ENCODE data around the gene RPS18.
"Not testable (repeated sequence)": the region's sequence is repeated elsewhere in the genome, so short reads cannot be mapped to it uniquely, and the experiment has no call there.

The RPS18 gene

DNA sequence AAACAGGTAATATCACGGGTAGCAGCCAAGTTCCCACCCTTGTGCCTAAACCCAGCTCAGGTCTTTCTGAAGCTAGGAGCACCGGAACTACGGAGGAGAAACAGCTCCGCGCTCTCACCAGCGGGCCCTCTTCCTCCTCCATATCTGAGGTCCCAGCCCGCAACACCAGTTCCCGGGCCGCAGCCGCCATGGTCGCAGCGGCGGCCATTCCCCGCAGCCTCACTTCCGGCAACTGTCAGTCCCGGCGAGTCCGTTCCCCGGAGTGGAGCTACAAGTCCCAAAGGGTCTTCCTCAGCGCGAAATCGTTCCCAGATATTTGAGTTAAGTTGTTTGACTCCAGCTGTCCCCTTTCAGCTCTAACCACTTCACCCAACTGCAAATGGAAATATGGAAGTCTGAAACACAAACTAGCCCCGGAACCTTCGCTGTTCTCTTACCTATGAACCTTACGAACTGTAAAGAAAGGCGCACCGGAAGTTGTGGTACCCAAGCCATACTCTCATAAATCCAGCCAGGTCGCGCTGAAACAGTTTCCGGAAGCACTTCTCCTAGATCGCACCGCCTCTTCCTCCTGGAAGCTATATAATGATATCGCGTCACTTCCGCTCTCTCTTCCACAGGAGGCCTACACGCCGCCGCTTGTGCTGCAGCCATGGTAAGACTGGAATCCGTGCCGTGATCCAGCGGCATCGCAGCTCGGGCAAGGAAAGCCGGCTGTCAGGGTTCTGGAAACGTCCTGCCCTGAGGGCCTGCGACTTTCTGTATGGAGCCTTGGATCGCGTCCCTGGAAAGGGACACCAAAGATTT lies at the start of gene RPS18, which contains the start of gene VPS52:
TSS of gene RPS18 (plus strand) at position 608 of the 807 bp plus-strand sequence. CDS start at position 653, 45 bp downstream.
TSS of gene VPS52 (minus strand) at position 409 of the 807 bp plus-strand sequence. CDS start at position 208, 201 bp downstream.
- DNase-seq (ENCODE audit: low spot score): peak; percentile 95
- peak; percentile 80 for FAIRE-seq

DNA sequence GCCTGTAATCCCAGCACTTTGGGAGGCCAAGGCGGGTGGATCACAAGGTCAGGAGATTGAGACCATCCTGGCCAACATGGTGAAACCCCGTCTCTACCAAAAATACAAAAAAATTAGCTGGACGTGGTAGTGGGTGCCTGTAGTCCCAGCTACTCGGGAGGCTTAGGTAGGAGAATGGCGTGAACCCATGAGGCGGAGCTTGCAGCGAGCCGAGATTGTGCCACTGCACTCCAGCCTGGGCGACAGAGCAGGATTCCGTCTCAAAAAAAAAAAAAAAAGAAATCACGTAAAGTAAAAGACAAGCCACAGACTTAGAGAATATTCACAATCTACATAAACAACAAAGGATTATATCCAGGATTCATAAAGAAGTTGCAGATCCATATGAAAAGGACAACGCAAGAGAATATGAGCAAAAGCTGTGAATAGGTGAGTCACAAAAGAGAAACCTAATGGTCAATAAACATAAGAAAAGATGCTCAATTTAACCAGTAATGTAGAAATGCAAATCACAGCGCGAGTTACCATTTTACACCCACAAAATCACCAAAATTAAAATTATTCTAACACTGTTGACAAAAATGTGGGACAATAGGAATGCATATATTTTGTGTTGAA lies 45.3 kb upstream of the RPS18 start:
- FAIRE-seq; DNase-seq (ENCODE audit: low spot score): not testable (repeated sequence)

DNA sequence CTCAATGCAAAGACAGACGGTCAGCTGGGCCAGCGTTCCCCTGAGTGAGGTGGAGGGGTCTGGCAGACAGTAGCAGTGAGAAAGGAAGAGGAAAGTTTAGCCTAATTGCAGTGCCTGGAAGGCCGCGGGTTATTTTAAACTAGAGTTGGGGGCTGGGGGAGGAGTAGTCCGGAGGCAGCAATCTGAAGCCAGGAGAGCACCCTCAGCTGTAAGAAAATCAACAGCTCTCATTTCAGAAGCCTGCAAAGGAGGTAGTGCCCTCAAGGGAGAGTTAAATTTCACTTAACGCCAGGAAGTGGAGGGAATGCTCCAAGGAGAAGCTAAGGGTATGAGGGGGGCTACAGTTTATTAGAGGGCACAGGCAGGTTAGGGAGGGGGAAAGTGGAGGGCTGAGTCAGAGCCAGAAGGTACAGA lies 36.6 kb upstream of the RPS18 start:
- FAIRE-seq: no peak
- DNase-seq (ENCODE audit: low spot score): no peak

DNA sequence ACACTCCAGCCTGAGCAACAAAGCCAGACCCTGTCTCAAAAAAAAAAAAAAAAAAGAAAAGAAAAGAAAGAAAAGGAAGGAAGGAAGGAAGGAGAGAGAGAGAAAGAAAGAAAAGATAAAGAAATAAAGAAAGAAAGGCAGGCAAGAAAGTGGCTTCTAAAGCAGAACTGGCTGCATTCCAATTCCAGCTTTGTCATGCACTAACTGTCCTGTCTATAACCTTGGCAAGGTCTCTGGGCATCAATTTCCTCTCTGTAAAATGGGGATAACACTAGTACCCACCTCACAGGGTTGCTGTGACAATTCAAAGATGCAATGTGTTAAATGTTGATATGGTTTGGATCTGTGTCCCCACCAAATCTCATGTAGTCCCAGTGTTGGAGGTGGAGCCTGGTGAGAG lies 35.5 kb upstream of the RPS18 start:
- FAIRE-seq: no peak
- DNase-seq (ENCODE audit: low spot score): no peak

DNA sequence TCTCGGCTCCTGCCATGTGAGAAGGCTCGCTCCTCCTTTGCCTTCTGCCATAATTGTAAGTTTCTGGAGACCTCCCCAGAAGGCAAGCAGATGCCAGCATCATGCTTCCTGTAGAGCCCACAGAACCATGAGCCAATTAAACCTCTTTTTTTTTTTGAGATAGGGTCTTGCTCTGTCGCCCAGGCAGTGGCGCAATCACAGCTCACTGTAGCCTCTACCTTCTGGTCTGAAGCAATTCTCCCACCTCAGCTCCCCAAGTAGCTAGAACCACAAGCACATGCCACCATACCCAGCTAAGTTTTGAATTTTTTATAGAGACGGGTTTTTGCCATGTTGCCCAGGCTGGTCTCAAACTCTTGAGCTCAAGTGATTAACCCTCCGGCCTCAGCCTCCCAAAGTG lies 35.0 kb upstream of the RPS18 start:
- FAIRE-seq (no peak), DNase-seq (ENCODE audit: low spot score) (no peak)

DNA sequence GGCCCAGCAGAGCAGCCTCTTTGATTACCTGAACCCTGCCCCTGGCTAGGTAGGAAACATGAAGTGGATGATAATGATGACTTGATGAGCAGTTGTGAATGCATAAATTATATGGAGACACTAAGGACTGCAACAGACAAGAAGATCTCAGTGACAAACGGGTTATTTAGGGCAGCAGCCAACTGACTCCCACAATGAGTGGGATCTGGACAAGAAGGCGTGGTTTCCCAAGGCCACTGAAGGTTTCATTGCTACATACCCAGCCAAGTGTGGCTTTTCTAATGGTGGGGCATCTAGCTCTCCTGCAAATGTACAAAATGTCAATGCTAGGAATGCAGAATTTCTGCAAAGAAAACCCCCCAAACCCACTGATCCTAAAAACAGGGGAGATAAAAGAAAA lies 34.1 kb upstream of the RPS18 start:
- FAIRE-seq (no peak), DNase-seq (ENCODE audit: low spot score) (no peak)

DNA sequence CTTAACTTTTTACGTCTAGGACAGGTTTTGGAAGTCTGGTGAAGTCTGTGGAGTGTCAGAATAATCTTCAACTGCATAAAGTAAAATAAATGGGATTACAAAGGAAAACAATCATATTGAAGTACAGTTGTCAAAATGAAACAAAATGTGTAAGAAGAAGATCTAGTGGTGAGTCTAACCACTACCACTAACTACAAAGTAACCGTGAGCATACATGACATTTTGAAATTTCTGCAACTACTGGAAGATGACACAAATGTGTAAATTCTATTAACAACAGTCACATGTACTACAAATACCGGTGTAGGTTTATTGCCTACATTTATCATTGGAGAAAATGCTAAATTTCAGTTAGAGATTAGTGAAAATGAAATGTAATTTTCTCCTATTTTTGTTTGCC lies 29.9 kb upstream of the RPS18 start:
- no peak for FAIRE-seq
- no peak for DNase-seq (ENCODE audit: low spot score)

DNA sequence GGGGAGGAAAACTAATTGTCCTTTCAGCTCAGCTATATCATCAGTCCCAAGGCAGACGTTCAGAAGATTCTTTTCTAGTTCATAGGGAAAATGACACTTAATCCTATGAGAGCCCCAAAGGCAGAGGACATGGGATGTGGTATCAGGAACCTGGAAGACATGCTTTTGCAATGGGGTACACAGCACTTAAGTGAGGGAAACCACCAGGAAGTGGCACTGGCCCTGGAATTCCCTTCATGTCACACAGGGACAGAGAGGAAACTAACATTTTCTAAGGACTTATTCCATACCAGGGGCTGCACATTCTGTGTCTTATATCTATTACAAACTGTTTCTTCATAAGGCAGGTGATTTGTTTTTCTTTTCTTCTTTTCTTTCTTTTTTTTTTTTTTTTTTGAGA lies 28.4 kb upstream of the RPS18 start:
- DNase-seq (ENCODE audit: low spot score) (no peak), FAIRE-seq (no peak)

DNA sequence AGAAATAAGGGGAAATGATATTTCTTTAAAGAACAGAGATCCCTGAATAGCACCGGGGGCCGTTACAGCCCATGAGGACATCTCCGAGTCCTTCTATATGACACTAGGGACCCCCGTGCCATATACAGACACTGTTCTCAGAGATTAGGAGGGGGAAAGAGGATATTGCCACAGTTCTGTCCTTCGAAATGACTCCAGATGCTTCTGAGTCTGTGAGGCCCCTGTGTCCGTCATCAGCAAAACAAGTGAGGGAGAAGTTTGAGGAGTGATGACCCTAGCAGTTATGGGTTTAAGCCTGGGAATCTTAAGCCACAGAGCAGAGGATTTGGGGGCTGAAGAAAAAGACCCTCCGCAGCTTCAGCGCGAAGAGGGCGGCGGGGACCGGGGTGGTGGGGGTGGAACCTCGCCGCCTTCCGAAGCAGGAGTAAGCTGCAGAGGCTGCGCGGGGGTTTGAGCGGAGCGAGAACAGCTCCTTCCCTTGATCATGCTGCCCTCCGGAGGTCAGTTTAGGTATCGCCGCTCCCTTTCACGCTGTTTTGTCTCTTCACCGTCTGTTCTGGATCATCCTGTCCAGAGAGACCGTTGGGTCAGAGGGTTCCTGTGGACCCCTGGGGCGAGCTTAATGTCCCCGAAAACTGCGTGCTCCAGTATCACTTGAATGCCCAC lies 23.8 kb upstream of the RPS18 start:
- DNase-seq (ENCODE audit: low spot score) (peak; percentile 66), FAIRE-seq (no peak)

DNA sequence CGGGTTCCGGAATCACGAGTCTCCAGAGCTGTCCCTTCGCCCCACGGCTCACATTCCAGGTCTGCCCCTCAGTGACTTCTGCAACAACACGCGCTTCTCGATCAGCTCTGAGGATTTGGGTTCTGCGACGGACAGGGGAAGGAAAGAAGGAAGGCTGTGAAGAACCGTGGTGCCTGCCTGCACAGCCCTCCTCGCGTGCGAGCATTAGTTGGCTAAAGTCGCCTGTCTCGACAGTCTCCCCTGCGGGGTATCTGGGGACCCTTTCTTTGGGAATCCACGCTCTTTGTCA lies 23.3 kb upstream of the RPS18 start:
- no peak for DNase-seq (ENCODE audit: low spot score)
- no peak for FAIRE-seq

DNA sequence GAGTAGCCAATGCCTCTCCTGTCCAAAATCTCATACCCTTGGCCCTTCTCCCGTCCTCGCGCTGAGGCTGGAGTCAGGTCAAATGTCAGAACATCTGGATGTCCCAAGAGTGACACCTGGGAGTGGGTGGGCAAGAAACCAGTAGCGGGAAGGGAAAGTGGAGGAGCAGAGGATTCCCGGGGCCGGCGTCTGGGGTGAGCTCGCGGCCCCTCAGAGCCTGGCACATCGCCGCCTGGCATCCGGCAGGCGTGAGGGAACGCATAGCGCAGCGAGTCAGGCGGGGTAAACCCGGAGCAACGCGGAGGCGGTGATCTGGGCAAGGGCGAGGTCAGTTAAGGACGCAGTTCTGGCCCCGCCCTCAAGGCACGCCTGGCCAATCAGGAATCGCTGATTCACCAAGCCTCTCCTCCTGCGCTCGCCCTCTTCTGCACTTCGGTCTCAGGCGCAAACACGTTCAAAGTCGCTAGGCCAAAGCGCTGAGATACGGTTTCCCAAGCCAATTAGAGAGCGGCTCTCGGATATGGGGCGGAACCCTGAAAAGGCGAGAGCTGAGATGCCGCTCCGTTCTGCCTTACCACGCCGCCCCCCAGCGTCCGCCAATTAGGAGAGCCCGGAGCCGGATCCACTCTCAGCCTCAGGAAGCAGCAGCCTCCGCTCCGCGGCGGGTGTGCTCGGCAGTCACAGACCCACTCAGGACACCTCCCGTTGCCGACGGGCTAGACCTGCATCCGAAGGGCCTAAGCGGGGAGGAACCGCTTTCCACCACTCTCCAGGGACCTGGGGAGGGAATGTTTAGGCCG lies 22.7 kb upstream of the RPS18 start:
- FAIRE-seq (peak; percentile 86), DNase-seq (ENCODE audit: low spot score) (peak; percentile 96)

DNA sequence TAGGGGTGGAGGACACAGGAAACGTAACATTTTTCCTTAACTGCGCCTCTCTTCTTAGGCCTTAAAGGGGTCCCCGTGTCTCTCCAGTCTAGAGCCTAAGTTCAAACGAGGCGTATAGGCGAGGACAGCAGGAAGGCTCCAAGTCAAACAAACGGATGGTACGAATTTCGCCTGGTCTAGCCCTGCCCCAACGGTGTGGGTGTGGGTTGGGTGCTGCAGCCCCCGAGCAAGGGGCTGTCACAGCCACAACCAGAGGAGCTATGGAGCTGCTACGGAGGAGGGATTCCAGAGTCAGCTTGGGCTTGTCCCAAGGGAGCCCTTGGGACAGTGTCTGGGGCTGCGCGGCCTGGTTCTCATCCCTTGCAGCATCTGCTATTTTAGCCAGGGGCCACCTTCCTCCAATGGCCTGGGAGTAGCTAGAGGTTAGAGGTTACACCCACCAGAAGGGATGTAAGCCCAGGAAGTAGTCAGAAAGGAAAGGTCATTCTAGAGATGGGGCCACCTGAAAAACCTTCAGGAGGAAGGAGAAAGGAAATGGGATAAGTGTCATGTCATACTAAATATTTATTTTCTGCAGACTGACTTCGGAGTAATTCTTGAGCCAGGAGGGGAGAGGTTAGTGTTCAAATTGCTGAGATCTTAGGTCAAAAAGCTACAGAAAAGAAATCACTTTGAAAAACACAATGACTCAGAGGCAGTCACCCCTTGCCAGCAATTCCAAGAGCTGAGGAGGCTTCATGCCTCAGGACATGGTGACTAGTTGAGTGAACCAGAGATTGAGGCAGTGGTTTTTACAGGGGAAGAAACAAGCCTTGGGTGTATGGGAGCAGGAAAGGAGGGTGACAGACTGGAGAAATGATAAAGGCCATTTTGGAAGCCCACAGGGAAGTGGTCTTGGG lies 21.9 kb upstream of the RPS18 start:
- DNase-seq (ENCODE audit: low spot score): peak; percentile 57
- FAIRE-seq: no peak

DNA sequence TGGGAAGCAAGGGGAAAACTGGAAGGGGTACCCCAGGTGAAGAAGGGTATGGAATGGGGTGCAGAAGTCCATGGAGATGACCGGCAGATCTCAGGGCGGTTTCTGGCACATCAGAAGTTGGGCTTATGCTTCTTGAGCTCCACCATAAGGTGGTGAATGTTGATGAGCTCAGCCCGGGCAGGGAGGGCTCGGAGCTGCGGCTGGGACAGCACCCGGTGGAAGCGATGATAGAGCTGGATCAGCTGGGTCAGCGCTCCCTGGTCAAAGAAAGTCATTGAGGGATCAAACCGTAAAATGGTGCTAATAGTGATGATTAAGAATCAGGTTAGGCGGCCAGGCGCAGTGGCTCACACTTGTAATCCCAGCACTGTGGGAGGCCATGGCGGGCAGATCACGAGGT lies 21.1 kb upstream of the RPS18 start:
- DNase-seq (ENCODE audit: low spot score): no peak
- no peak for FAIRE-seq

DNA sequence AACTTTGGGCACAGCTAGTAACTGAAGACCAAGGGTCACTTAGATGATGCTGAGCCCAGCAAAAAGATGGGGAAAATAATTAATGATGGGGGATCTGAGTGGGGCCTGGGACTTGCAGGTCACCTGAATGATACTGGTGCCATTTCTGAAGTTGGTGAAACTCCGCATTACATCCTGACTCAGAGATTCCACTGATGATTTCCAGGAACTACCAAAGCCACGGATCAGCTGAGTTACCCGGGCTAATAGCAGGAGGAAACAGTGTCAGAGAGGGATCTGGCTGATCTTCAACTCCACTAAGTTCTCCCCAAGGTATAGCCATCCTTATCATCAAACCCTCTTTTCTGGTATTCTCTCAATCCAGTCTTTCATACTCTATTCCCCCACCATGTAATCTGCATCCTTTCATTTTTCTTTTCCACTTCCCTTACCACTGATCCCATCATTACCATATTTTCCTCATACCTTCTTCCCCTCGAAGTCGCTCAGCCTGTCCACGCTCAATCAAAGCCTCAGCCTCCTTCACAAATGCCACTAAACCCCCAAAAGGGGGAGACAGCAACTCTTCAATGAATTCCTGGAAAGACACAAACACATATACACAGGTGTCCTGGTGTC lies 20.4 kb upstream of the RPS18 start:
- DNase-seq (ENCODE audit: low spot score): no peak
- no peak for FAIRE-seq

DNA sequence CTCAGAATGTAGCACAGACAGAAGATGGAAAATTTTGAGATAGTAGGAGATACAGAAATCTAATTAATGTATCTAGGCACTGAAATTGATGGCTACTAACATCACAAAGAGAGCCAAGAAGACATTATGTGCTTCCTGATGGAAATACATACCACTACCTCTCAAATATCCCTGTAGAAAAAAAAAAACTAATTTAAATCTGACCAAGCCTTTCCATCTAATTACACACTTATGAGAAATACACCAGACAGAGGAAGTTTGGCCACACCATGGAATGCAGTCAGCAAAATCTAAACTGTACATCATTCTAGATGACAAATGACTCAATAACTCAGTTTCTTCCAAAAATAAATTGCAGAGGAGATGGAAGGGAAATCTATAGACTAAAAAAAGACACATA lies 19.1 kb upstream of the RPS18 start:
- FAIRE-seq: no peak
- no peak for DNase-seq (ENCODE audit: low spot score)

DNA sequence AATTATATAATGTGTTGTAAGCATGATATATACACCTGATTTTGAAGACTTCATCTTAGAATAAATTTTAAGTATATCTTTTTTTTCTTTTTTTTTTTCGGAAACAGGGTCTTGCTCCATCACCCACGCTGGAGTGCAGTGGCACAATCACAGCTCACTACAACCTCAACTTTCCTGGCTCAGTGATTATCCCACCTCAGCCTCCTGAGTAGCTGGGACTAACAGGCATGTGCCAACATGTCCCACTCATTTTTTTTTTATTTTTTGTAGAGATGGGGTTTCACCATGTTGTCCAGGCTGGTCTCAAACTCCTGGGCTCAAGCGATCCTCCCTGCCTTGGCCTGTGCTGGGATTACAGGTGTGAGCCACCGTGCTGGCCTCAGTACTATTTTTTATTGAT lies 17.3 kb upstream of the RPS18 start:
- no peak for FAIRE-seq
- DNase-seq (ENCODE audit: low spot score): no peak

DNA sequence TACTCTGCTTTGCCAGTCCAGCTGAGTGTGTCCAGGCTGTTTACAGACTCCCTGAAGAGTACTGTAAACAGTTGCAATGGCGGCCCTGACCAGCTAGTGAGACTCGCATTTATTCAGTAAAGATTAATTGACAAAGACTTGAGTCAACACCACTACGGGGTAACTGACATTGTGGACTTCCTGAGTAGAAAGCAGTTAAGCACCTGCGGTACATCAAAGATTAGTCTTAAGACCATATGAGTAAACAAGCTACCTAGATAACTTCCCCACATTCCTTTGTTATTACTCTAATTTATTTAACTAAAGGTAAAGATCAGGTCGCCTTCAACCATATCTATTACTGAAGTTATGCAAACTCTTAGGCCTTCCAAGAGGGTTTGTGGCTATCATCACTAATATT lies 12.8 kb upstream of the RPS18 start:
- no peak for FAIRE-seq

DNA sequence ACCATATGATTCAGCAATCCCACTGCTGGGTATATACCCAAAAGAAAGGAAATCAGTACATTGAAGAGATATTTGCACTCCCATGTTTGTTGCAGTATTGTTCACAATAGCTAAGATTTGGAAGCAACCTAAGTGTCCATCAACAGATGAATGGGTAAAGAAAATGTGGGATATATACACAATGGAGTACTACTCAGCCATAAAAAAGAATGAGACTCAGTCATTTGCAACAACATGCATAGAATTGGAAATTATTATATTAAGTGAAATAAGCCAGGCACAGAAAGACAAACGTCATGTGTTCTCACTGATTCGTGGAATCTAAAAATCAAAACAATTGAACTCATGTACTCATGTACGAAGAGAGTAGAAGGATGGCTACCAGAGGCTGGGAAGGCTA lies 9.4 kb upstream of the RPS18 start:
- DNase-seq (ENCODE audit: low spot score); FAIRE-seq: not testable (repeated sequence)

More for the DNA sequence above, 12.8 kb upstream of the RPS18 start:
- DNase-seq (ENCODE audit: low spot score): no peak

DNA sequence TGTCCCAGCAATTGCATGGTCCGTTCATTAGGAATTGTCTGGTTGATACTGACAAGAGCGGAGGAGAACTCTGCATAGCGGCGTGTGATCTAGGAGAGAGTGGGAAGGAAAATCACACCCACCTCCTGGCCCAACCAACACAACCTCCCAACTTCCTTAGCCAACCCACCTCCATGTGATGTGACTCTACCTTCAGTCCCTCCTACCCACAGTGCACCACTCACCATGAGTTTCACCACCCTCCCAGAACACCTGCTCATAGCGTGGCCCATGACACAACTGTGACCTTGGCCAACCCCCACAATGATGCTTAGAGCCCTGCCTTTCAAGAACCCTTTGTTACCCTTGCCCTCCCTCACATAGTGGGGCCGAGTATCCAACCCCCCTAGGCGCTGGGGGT lies 7.9 kb upstream of the RPS18 start:
- FAIRE-seq: no peak
- DNase-seq (ENCODE audit: low spot score): no peak

DNA sequence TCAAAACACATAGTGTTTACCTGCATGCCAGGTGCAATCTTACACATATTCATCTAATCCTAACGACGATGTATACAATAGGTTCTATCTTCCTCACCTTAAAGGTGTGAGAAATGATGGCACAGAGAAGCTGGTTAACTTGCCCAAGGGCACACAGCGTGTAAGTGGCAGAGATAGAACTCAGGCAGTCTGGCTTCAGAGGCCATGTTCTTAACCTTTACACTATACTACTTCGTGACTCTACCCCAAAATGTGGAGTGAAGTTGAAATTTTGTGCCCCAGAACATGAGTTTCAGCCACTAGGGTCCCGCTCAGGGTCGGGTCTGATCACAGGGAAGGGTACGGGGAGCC lies 783 bp upstream of the RPS18 start:
- DNase-seq (ENCODE audit: low spot score) (no peak), FAIRE-seq (no peak)
